GM18870 (cell line): Measurements from ENCODE around the gene JUND.

ENCODE experiments used
- ATAC-seq: cut with Tn5 transposase; IDR thresholded peaks from one replicate; pipeline ENCODE4 v1.9.1; 2021; ENCODE audit warnings: moderate library complexity; ENCODE audit not compliant: unreplicated experiment

Gene JUND

GRCh38 chr19:18271433-18271841 is 10.0 kb downstream of the JUND start:
- no peak for ATAC-seq

GRCh38 chr19:18270326-18270725 is 11.1 kb downstream of the JUND start:
- no peak for ATAC-seq

DNA sequence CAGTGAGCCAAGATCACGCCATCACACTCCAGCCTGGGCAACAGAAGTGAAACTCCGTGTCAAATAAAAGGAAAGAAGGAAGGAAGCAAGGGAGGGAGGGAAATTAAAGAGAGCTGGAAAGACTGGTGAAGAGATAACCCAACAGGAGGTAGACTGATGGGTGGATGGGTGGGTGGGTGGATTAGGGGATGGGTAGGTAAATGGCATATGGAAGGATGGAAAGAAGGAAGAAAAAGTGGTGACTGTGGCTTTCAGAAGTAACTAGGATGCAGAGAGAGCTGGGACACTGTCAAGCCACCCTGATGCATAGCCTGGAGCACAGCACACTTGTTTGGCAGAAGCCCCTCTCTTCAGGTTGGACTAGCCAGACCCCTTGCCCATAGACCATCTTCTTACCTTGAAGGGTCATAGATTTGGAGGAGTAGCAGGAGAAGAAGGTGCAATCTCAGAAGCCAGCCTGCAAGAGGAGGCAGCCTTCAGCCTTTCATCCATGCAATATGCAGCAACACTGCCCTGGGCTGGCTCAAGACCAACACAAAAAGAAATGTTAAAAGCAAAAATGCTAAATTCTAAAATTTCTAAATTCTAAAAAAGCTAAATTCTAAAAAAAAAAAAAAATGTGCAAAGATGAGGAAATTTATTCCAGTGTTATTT is 12.2 kb downstream of the JUND start:
- no peak for ATAC-seq

- ATAC-seq, result no peak
Measured at GRCh38 chr19:18266771-18267686, 14.4 kb downstream of the JUND start.

DNA sequence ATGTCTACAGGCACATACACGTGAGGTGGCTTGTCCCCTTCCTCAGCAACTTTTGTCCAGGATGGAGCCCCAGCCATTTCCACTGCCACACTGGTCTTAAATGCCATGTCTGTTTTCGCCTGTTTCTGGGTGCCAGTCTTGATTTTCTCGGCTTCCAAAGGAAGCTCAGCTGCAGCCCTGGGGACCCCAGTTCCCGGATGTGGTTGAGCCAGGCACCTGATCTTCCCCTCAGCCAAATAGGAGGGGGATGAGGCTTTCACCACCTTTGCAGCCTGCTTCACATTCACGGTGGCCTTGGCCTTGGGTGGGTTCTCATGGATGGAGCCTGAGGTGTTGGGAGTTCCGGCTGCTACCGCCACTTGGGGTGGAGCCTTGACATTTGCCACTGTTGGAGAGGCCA is 15.8 kb downstream of the JUND start:
- no peak for ATAC-seq

GRCh38 chr19:18264971-18265540 is 16.4 kb downstream of the JUND start:
- no peak for ATAC-seq

DNA sequence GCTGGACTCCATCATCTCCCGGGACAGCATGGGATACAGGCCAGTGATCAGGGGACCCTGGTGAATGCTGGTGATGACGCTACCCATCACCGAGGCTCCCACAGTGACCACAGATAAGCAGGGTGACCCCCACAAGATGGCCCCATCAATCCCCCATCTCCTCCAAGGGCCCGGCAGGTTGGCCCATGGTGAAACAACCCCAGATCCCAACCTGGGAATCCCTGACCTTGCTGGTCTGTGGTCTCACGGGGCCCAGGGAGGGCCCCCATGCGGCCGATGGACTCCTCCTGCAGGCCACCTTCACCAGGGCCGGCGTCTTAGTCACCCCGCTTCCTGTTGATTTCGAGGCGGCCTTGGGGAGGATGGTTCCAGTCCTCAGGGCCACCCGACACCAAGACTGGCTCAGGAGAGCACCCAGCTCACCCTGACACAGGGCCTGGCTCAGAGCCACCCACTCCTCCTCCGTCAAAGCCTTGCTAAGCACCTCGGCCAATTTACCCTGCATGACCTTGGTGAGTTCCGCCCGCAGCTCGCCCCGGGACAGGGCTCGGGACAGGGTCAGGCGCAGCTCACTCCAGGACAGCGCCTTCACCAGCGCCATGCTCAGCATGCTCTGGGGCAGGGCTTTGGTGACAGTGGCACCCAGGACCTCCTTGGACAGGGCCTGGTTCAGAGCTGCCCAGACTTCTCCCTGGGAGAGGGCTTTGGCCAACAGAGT is 17.1 kb downstream of the JUND start:
- ATAC-seq, result no peak

DNA sequence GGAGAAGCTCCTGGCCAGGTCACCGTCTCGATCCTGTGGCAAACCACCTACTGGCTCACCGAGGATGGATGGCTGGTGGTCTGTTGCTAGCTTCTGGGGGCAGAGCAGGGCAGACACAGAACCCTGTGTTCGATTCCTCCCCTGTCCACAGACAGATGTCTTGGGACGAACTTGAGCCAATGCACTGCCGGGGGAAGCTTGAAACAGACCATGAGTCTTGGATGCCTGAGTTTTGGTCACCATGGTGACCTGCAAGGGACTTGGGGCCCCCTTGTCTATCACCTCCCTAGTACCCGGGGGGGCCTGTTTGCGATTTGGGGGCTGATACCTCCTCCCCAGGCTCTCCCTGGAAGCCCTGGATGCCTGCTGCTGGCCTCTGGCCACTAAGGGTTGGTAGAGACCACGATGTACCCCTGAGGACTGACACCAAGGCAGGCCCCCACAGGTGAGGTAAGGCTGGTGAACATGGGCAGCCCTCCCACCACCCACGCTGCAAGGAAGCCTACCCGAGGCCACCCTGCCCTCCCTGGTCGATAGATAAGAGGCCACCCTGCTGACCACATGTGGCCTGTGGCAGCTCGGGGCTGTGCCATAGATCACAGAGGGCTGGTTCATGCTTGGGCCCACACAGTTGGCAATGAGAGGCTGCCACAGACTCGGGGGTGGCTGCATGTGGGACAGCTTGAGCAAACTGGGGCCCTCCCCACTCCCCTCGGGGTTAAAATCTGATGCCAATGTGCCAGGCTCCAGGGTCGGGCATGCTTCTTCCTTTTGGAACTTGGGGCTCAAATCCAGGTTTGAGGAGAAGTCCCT is 17.9 kb downstream of the JUND start:
- no peak for ATAC-seq

- ATAC-seq, result no peak
Measured at GRCh38 chr19:18262917-18263316, 18.5 kb downstream of the JUND start.

DNA sequence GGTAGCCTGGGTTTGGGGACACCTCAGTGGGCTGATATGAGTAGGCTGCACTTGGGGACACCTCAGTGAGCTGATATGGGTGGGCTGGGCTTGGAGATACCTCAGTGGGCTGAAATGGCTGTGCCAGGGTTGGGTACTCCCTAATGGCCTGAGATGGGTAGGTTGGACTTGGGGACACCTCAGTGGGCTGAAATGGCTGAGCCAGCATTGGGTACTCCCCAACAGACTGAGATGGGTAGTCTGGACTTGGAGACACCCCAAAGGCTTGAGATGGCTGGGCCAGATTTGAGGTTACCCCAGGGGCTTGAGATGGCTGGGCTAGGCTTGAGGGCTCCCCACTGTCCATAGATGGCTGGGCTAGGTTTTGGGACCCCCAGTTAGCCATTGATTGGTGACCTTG is 19.3 kb downstream of the JUND start:
- no peak for ATAC-seq

- no peak for ATAC-seq
Measured at GRCh38 chr19:18261474-18261873, 19.9 kb downstream of the JUND start.

- ATAC-seq, result no peak
Measured at GRCh38 chr19:18259893-18260292, 21.5 kb downstream of the JUND start.

DNA sequence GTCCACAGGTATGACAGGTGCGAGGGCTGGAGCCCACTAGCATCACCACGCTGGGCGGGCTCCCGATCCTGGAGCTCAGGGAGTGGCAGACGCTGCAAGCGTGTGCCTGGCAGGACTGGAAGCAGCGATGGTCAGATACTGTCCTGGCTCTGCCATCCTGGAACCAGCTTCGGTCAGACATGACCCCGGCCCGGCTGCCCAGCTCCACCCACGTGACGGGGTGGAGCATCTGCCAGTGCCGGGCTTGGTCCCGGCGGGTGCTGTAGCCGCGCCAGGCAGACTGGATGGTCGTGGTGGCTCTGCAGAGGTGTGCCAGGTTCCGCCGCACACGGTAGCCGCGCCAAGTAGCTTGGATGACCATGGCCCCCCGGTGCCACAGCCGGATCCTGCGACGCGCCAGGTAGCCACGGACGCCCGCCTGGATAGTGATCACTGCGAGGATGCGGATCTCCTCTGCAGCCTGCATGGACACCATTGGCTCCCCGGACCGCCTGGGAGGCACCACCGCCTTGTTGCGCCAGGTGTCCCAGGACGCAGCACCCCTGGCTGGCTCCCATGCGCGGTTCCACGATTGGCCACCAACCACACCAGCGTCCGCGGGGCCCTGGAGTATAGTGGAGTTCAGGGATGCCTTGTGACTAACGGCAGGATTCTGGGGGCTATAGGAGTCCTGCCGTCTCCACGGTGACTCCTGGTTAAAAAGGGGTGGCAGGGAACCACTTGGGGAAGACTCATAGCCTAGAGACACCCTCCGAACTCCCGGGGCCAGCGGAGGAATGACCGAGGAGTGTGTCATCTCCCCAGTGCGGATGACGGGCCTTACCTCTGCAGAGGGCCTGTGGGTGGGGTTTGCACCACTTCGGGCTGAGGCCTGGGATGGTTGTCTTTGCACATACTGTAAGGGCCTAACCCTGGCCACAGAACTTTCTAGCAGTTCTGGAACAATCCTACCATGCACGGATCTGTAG is 23.6 kb downstream of the JUND start:
- ATAC-seq, result no peak

DNA sequence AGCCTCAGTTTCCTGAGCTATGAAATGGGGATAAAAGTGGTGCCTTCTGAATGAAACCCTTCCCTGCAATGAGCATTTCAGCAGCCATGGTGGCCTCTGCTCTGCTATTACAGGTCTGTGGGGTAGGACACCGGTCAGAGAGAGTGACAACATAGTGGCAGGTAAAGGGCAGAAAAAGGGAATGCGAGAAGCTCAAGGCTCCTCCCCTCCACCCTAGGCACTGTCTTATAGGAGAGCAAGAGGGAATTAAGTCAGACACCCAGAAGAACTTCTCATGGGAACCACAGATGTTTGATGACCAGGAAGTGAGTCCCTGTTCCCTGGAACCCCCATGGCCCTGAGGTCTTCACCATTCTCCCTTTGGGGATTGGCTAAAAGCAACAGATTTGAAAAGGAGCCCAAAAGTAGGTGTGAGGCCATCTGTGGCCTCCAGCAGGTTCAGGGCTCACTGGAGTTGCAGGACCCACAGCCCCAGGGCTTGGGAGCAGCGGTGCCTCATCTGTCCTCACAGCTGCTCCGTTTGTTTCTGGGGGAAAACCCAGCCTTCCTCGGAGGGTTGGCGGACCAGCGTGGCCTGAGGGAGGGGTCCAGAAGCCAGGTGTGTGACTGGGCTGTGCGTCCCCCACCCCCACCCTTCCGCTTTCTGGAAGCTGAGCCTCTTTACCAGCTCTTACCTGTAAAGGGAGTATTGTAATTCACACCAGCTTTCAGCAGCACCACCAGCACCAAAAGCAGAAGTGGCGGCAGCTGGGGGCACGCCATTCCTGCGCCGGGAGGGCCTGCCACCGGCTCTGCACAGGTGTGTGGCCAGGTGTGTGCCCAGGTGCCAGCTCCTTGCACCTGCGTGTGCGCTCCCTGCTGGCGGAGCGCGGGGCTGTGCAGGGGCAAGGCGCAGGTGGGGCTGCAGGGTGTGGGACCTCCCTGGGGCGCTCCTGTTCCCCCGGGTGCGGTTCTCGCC is 26.6 kb downstream of the JUND start:
- no peak for ATAC-seq

DNA sequence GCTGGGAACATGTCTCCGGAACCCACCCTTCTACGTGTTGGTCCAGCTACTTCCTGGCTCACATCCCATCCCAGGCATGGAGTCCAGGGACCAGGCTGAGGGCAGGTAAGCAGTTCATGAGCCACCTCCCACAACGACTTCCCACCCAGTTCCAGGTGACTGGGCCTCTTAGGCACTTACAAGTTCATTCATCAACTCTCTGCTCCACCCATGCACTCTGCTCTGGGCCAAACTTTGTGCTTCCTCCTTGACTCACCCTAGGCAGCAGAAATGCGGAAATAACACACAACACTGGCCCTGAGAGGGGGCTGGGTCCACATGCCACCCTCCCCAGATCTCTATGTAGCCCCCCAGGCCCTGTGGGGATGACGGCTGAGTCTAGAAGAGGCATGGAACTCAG is 27.7 kb downstream of the JUND start:
- no peak for ATAC-seq

DNA sequence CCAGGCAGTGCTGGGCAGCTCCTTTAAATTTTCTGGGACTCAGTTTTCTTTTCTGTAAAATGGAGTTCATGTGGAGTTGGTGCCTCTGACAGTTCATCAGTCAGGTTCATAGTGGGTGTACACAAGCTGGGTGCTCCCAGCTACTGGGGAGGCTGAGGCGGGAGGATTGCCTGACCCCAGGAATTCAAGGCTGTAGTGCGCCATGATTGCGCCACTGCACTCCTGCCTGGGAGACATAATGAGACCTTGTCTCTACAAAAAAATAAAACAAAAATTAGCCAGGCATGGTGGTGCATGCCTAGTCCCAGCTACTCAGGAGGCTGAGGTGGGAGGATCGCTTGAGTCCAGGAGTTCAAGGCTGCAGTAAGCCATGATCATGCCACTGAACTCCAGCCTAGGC is 28.3 kb downstream of the JUND start:
- no peak for ATAC-seq

- ATAC-seq, result no peak
Measured at GRCh38 chr19:18252370-18252717, 29.1 kb downstream of the JUND start.

GRCh38 chr19:18251587-18252369 is 29.6 kb downstream of the JUND start:
- no peak for ATAC-seq
